B cell (primary cell): ENCODE measurements around the gene DEAF1.

ENCODE experiments used
- CTCF ChIP-seq: fragments of 200-600 bp; IDR thresholded peaks from one replicate; pipeline ENCODE4 v1.8.0; 2022; ENCODE audit warnings: antibody characterized with exemption, mild to moderate bottlenecking
- EZH2 ChIP-seq: IDR thresholded peaks from 2 replicates; pipeline ENCODE4 v1.6.1; 2012; ENCODE audit warnings: borderline replicate concordance, low read depth, mild to moderate bottlenecking, moderate library complexity, low read length; ENCODE audit not compliant: insufficient read depth, poor library complexity, severe bottlenecking

DNA sequence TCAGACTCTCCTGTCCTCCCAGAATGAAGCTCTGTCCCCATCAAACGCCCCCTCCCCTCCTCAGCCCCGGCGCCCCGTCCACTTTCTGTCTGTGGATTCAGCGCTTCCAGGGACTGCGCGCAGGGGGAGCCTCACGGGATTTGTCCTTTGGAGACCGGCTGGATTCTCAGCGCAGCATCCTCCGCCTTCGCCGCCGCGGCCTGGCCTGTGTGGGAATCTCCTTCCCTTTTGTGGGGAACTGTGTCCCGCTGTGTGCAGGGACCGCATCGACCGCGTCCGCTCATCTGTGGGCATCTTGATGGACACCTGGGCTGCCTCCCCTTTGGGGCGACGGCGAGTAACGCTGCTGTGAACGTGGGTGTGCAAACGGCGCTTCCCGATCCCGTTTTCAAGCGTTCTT lies 67.0 kb downstream of the DEAF1 start:
- TF ChIP-seq CTCF (no peak), EZH2 (no peak)
